ENCODE data around the gene NACC1.
"Not testable (repeated sequence)": the region's sequence is repeated elsewhere in the genome, so short reads cannot be mapped to it uniquely, and the experiment has no call there.

NACC1 gene

DNA sequence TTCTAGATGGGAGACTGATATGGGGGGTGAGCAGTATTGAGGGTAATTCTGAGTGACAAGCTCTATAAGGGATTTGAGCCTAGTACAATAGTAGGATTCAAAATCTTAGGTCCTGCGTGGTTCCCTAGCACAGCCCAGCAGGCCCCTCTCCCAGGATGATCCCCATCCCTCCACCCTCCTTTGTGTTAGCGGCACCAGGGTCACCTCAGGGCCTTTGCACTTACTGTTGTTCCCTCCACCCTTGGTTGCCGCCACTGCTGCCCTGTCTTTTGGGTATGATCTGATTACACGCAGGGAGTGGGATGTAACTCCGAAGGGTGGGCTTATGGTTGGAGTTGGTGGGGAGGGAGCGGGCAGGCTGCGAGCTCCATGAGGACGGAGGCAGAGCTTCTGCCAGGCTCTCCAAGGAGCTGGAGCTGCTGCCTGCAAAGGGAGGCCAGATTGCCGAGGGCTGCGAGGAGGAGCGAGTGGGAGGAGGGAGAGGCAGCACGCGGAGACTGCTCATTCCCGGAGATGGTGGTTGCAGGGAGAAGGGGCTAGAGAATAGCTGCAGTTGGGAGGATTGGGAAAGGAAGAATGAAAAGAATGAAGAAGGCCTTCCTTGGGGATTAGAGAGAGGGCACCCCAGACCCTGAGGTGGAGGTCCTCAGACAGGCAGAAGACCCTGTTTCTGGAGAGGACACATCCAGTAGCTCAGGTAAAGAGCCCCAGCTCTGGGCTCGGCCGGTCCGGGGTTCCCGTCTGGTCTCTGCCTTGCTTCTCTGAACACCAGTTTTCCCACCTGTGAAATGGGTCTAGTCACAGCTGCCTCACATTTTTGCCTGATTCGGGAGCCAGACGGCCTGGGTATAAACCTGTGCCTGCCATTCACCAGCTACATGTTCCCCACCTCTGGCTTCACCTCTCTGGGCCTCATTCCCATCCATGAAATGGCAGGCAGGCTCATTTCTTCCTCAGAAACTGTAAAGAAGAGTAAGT is 5.2 kb downstream of the NACC1 start:
- no peak for DNase-seq

GRCh38 chr19:13127051-13127450 is 9.0 kb downstream of the NACC1 start:
- DNase-seq = no peak

GRCh38 chr19:13127811-13128575 is 9.9 kb downstream of the NACC1 start:
- no peak for DNase-seq

- DNase-seq = no peak
Measured at GRCh38 chr19:13128583-13128982, 10.5 kb downstream of the NACC1 start.

DNA sequence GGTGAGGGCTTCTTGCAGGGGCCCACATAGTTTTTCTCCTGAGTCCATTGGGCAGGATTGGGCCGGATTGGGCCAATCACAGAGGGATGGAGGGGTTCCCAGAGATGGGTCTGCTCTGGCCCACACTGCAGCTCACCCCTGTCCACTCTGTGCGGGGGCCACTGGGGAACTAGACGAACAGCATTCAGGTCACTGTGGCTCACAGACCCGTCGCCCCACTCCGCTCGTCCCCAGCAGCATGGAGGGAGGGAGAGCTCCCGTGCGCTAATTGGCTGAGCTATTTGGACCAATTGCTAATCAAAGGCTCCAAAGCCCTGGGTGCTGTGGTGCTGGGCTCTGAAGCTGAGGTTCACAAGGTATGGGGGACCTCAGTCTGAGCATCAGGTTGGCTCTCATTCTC is 11.3 kb downstream of the NACC1 start:
- DNase-seq = no peak

GRCh38 chr19:13130886-13131490 is 12.9 kb downstream of the NACC1 start:
- DNase-seq = no peak

- peak; percentile 47 for DNase-seq
Measured at GRCh38 chr19:13132471-13133180, 14.6 kb downstream of the NACC1 start.

DNA sequence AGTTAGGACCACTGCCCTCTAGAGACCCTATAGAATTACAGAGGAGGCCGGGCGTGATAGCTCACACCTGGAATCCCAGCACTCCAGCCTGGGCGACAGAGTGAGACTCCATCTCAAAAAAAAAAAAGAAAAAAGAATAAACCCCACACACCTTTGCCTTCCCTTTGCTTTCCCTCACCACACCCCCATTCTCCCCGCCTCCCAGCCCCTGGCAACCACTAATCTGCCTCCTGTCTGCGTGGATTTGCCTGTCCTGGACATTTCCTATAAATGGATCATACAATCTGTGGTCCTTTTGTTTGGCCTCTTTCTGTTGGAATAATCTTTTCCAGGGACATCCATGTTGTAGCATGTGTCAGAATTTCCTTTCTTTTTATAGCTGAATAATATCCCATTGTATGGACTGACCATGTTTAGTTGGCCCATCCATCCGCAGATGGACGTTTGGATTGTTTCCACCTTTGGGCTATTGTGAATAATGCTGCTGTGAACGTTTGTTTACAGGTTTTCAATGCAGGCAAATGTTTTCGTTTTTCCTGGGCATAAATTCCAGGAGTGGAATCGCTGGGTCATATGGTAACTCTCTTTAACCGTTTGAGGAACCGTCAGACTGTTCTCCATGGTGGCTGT is 15.3 kb downstream of the NACC1 start:
- DNase-seq = no peak

DNA sequence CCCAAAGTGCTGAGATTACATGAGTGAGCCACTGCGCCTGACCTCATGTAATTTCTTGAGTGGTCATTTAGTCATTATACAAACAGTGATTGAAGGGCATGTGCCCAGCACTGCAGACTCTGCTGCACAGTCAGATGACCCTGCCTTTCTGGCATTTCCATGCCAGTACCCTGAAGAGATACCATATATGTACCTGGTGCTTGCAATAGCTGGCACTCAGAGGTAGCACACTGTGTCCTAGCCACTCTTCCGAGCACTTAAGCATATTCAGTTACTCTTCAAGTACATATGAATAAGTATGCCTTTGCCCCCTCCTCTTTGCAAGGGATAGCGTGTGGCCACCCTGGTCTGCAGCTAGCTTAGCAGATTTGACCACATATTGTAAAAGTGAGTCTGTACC is 16.6 kb downstream of the NACC1 start:
- no peak for DNase-seq

GRCh38 chr19:13135068-13136062 is 17.3 kb downstream of the NACC1 start:
- DNase-seq = no peak

DNA sequence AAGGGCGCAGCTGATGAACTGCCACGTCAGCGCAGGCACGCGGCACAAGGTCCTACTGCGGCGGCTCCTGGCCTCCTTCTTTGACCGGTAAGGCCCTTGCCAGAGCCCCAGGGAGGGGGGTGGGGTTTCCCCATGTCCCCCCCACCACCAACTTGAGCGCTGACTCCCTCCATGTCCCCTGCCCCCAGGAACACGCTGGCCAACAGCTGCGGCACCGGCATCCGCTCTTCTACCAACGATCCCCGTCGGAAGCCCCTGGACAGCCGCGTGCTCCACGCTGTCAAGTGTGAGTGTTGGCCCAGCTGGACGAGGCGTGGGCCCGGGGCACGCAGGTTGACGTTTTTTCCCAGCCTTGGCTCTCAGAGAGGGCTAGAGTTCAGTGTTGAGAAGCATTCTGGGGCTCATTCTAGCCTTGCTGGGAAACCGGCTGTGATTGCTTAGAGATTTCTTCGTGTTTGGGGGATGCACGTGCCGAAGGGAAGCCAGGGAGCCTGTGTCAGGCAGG is 19.3 kb downstream of the NACC1 start:
- no peak for DNase-seq

DNA sequence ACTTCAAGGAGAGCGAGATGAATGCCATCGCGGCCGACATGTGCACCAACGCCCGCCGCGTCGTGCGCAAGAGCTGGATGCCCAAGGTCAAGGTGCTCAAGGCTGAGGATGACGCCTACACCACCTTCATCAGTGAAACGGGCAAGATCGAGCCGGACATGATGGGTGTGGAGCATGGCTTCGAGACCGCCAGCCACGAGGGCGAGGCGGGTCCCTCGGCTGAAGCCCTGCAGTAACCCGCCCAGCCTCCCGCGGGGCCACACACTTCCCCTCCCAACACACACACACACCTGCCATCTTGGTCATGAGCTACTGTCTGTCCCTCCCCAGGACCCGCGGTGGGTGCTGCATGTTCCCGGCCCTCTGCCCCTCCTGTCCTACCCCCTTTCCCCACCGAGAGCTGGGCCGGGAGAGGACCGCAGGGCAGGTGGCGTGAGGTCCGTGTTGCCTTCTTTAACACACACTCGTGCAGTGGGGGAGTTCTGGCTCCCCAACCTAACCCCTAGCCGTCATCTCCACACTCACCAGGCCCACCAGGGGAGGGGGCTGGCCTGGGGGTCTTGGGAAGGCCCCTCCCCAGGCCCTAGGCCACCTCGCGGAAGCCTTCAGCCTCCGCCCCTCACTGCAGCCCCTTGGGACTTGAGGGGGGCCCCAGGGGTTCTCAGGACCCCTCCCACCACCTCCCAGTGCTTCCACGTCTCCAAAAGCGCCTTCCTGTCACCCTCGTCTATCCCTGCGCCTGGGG is 20.3 kb downstream of the NACC1 start:
- DNase-seq = no peak

GRCh38 chr19:13138916-13139198 is 20.8 kb downstream of the NACC1 start:
- no peak for DNase-seq

DNA sequence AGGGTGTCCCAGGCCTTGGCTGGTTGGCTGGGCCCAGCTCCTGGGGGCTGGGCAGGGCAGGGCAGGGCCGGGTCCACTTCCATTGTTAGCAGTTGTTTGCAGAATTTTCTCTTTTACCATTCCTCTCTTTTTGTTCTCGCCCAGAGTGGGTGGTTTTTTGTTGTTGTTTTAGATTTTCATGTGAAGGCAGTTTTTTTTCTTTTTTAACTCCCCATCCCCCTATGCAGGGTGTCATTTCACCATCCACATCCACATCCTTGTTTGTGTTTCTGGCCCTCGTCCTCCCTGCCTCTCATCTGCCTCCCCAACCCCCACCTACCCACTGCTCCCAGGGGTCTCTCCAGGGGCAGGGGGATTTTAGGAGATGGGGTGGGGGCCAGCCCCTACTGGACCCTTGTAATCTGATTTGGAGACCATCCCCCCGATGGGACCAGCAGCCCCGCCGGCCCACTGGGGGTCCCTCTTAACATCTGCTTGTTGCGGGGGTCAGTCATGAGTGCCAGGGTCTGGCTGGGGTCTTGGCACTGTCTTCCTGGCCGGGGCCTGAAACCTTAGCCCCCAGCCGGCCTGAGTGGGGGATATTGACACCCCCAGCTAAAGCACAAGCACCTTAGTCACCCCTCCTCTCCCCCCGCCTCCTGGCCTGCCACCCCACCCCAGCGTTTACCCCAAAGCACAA is 21.7 kb downstream of the NACC1 start:
- no peak for DNase-seq

DNA sequence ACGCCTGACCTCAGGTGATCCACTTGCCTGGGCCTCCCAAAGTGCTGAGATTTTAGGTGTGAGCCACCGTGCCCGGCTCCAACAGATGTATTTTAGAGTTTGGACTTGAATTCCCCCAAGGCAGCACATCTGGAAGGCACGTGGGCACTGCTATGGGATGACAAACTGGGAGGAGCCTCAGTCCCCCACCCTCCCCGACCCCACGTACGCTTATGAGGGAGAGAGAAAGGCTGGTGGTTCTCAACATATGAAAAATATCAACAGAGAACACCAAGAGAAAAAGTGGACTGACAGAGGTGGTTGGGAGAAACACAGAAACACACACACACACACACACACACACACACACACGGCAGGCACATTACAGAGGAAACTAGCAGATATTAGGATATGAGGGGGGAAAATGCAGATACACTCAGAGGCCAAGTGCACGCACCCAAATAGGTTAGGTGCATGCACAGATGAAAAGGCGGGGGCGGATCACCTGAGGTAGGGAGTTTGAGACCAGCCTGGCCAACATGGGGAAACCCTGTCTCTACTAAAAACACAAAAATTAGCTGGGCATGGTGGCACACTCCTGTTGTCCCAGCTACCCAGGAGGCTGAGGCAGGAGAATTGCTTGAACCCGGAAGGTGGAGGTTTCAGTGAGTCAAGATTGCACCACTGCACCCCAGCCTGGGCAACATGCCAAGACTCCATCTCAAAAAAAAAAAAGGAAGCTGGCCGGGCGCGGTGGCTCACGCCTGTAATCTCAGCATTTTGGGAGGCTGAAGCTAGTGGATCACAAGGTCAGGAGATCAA is 28.9 kb downstream of the NACC1 start:
- DNase-seq = no peak

GRCh38 chr19:13149173-13149627 is 31.1 kb downstream of the NACC1 start:
- DNase-seq = not testable (repeated sequence)

DNA sequence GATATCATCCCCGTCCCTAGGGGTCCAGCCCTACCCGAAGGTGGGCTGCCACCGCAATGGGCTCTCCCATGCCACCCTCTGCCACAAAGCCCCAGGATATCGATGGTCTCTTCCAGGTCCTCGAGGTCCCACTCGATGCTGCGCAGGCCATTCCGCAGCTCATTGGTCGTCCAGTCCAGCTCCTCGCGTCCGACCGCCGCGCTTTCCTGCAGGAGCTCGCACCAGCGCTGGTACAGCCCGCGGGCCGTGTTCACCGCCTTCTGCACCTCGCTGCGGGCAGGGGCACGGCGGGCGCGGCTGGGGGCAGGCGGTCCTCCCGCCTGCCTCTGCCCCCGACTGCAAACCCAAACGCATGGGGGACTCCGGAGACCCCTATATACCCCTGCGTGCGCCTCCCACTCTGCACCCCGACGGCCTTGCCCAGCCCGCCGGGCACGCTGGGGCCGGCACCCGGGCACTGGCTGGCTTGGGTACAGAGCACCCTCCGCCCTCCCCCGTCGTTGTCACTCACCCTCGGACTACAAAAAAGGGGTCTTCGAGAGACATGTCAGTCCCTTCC is 31.6 kb downstream of the NACC1 start:
- no peak for DNase-seq

- DNase-seq = peak; percentile 91
Measured at GRCh38 chr19:13150187-13150930, 32.3 kb downstream of the NACC1 start, which contains the start of the genes IER2 and STX10. TSS of gene IER2 (plus strand) at chr19:13150411. CDS start at chr19:13153187, 2,776 bp downstream. TSS of gene STX10 (minus strand) at chr19:13150375. CDS start at chr19:13150173, 202 bp downstream.
